Stomach (tissue), 9 donors: ENCODE data around the gene MCL1. TPM values are rescaled to one million over a fixed set of nuclear protein-coding genes. Genes with fewer than 3 reads are reported as not detected.
A peak's percentile ranks its signal among the peaks of the same experiment; 100 is the strongest.

Experiments
- DNase-seq, 2 donors: peaks; one replicate each; pipeline versions ENCODE4 v3.0.0 to v3.0.0-alpha.2; 2013 to 2019
- H3K27ac ChIP-seq, 5 donors: fragments of 200-600 bp in 4 of 5; sonication (generic) in 4 of 5; one replicate each; pipeline ENCODE4 v1.5.1; 2013 to 2019; ENCODE audit warnings: mild to moderate bottlenecking in 1 of 5, moderate library complexity in 1 of 5
- H3K27me3 ChIP-seq, 3 donors: fragments of 200-600 bp; sonication (generic); one replicate each; pipeline ENCODE4 v1.5.1; 2017 to 2019; ENCODE audit warnings: mixed run types in 1 of 3
- H3K36me3 ChIP-seq, 4 donors: fragments of 200-600 bp; sonication (generic); 1 replicate in 3 of 4; 2 replicates in 1 of 4; pipeline ENCODE4 v1.5.1; 2016 to 2019
- H3K4me1 ChIP-seq, 4 donors: fragments of 200-600 bp; sonication (generic); one replicate each; pipeline ENCODE4 v1.5.1; 2016 to 2019
- H3K4me3 ChIP-seq, 4 donors: fragments of 200-600 bp; sonication (generic) in 3 of 4; one replicate each; pipeline ENCODE4 v1.5.1; 2016 to 2019; ENCODE audit warnings: mild to moderate bottlenecking in 1 of 4
- H3K9me3 ChIP-seq, 4 donors: fragments of 200-600 bp; sonication (generic); one replicate each; pipeline ENCODE4 v1.5.1; 2016 to 2019
- CTCF ChIP-seq, 7 experiments: fragments of 450-650 bp in 4 of 7; fragments of 200-600 bp in 3 of 7; sonication (generic) in 3 of 7; IDR thresholded peaks; one replicate each; pipeline ENCODE4 v1.5.1; 2016 to 2019; ENCODE audit warnings: antibody characterized with exemption in 7 of 7, control low read depth in 2 of 7, mild to moderate bottlenecking in 1 of 7
- EP300 ChIP-seq: sonication (generic); formaldehyde crosslinking; IDR thresholded peaks from one replicate; pipeline ENCODE4 v1.6.1; 2017; ENCODE audit warnings: antibody characterized with exemption
- POLR2A ChIP-seq, 4 donors: fragments of 450-650 bp; IDR thresholded peaks; one replicate each; pipeline ENCODE4 v1.6.1; 2016; ENCODE audit warnings: antibody characterized with exemption in 4 of 4, control low read depth in 2 of 4, mild to moderate bottlenecking in 1 of 4, moderate library complexity in 1 of 4
- POLR2AphosphoS5 ChIP-seq, 3 donors: sonication (generic); formaldehyde crosslinking; IDR thresholded peaks; one replicate each; pipeline ENCODE4 v1.6.1; 2016; ENCODE audit warnings: antibody characterized with exemption in 3 of 3
- WGBS, 5 donors: extraction: QIAGEN DNeasy Blood & Tissue Kit in 3 of 5; methylation state at CpG; one replicate each; pipeline versions ENCODE4 v1.1.5 to v1.1.7; 2013 to 2018; 5-methylcytosine and 5-hydroxymethylcytosine counted together
- intact Hi-C: fragments of 100-400 bp; cut with DNase I; formaldehyde crosslinking; loops from one replicate; pipeline ENCODE4 v1.15.1; 2023; ENCODE audit warnings: low total_unique reads
- polyA plus RNA-seq, 3 donors: library from polyadenylated mRNA; stranded (reverse); fragments of 200-250 nt; gene quantifications; one replicate each; pipeline ENCODE4 v1.2.3, GENCODE V29; 2013
- total RNA-seq, 5 donors: library from RNA; depleted of rRNA; stranded (reverse); fragments of >200 nt; gene quantifications; one replicate each; pipeline versions ENCODE4 v1.1.0 to v1.2.3, GENCODE V29; 2014 to 2016
- donor health status: healthy with polysubstance abuse.
- donor health status: Bipolar disorder and iron deficiency.
- donor health status: healthy.

MCL1 gene
- total and polyA plus RNA-seq, 8 donors, result 77.7 to 330 (median 121) TPM

DNA sequence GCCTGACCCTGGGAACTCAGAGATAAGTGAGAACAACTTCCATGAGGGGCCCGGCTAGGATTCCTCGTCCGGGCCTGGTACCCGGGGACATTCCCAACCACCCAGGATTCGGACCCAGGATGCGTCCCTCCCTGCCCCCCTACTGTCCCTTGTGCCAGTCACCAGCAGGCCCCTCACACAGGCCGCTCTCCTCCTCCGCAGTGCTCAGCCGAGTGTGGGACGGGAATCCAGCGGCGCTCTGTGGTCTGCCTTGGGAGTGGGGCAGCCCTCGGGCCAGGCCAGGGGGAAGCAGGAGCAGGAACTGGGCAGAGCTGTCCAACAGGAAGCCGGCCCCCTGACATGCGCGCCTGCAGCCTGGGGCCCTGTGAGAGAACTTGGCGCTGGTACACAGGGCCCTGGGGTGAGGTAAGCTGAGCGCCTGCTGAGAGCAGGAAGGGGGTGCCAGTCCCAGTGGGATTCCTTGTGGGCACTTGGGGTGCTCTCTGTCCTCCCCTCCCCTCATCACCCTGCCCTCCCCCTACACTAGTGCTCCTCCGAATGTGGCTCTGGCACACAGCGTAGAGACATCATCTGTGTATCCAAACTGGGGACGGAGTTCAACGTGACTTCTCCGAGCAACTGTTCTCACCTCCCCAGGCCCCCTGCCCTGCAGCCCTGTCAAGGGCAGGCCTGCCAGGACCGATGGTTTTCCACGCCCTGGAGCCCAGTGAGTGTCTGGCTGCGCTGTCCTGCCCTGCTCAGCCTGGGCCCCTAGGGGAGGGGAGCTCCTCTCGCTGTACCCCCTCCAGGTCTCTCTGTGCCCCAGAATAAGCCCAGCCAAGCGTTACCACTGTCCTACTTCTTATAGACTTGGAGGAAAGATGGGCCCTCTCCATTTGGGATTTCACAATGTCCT is 20.4 kb downstream of the MCL1 start:
- Histone ChIP-seq H3K9me3 (no peaks in the 10 kb centered on the region), H3K27ac (peak overlapping the region in 4 of 5 donors; percentile 97 to 100 (median 100)), H3K4me1 (peaks cover 42 to 79% (median 60%) of the 10 kb centered on the region in 4 donors), H3K27me3 (no peaks in the 10 kb centered on the region), H3K4me3 (peak overlapping the region; percentile 3 to 45 (median 16)), H3K36me3 (peaks cover 0 to 50% (median 35%) of the 10 kb centered on the region in 4 donors)
- intact Hi-C loops, result loop anchor here (10.0 kb wide), 1 partner anchor 66 kb away; the partner anchor contains the start of gene ENSA
- DNase-seq, result peak in 1 of 2 donors; percentile 67
- 71 to 77% (median 73%) methylated on average over 10 to 28 of the region's 28 CpGs for WGBS, 5 donors
- TF ChIP-seq EP300 (no peak), POLR2A (IDR thresholded peaks at IDR 0.05) (no peak), POLR2AphosphoS5 (IDR thresholded peaks at IDR 0.05) (no peak), CTCF (IDR thresholded peaks at IDR 0.05) (no peak)

DNA sequence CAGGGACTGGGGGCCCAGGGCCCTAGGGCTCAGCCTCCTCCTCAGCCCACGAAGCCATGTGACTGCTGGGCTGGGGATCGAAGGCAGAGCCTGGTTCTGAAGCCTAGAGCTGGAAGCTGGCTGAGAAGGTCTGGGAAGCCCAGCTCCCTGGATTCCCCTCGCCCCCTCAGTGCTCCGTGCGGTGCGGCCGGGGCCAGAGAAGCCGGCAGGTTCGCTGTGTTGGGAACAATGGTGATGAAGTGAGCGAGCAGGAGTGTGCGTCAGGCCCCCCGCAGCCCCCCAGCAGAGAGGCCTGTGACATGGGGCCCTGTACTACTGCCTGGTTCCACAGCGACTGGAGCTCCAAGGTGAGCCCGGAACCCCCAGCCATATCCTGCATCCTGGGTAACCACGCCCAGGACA is 21.1 kb downstream of the MCL1 start:
- no peak for TF ChIP-seq POLR2A (IDR thresholded peaks at IDR 0.05)
- TF ChIP-seq EP300, result no peak
- TF ChIP-seq POLR2AphosphoS5 (IDR thresholded peaks at IDR 0.05), result no peak
- TF ChIP-seq CTCF (IDR thresholded peaks at IDR 0.05), result no peak
- no peaks in the 10 kb centered on the region for H3K9me3 ChIP-seq
- H3K36me3 ChIP-seq, result peaks cover 0 to 54% (median 35%) of the 10 kb centered on the region in 4 donors
- WGBS, 5 donors, result 78 to 81% (median 78%) methylated on average over 13 to 15 of the region's 15 CpGs
- H3K27ac ChIP-seq, result peak overlapping the region in 4 of 5 donors; percentile 97 to 100 (median 100)
- peaks cover 35 to 79% (median 58%) of the 10 kb centered on the region in 4 donors for H3K4me1 ChIP-seq
- no peak for DNase-seq
- H3K4me3 ChIP-seq, result peak overlapping the region in 3 of 4 donors; percentile 3 to 20 (median 11)
- intact Hi-C loops, result loop anchor here (10.0 kb wide), 1 partner anchor 66 kb away; the partner anchor contains the start of gene ENSA
- no peaks in the 10 kb centered on the region for H3K27me3 ChIP-seq

DNA sequence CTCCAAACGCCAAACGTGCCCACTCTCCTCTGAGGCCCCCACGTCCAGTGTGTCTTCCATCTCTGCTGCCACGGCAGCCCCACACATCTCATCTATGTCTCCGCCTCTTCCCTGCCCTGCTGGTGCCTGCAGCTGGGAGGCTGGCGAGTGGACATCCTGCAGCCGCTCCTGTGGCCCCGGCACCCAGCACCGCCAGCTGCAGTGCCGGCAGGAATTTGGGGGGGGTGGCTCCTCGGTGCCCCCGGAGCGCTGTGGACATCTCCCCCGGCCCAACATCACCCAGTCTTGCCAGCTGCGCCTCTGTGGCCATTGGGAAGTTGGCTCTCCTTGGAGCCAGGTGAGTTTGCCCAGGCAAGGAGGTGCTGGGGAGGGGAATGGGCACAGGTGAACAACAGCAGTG is 21.6 kb downstream of the MCL1 start:
- TF ChIP-seq POLR2A (IDR thresholded peaks at IDR 0.05), result no peak
- TF ChIP-seq EP300, result no peak
- no peak for TF ChIP-seq CTCF (IDR thresholded peaks at IDR 0.05)
- TF ChIP-seq POLR2AphosphoS5 (IDR thresholded peaks at IDR 0.05), result no peak
- 78 to 86% (median 79%) methylated on average over 14 to 15 of the region's 15 CpGs for WGBS, 5 donors
- H3K27me3 ChIP-seq, result no peaks in the 10 kb centered on the region
- intact Hi-C loops, result loop anchor here (10.0 kb wide), 1 partner anchor 67 kb away; the partner anchor contains the start of gene ENSA
- no peak for DNase-seq
- no peaks in the 10 kb centered on the region for H3K9me3 ChIP-seq
- peaks cover 0 to 54% (median 35%) of the 10 kb centered on the region in 4 donors for H3K36me3 ChIP-seq
- H3K27ac ChIP-seq, result peak overlapping the region in 3 of 5 donors; percentile 100
- H3K4me3 ChIP-seq, result no peak overlapping the region
- H3K4me1 ChIP-seq, result peaks cover 35 to 79% (median 58%) of the 10 kb centered on the region in 4 donors

GRCh38 chr1:150557065-150557600 is 22.3 kb downstream of the MCL1 start:
- peak overlapping the region in 1 of 5 donors; percentile 29 for H3K27ac ChIP-seq
- H3K4me1 ChIP-seq, result peaks cover 35 to 79% (median 57%) of the 10 kb centered on the region in 4 donors
- intact Hi-C loops, result loop anchor here (10.0 kb wide), 1 partner anchor 68 kb away; the partner anchor contains the start of gene ENSA
- H3K4me3 ChIP-seq, result no peak overlapping the region
- H3K36me3 ChIP-seq, result peaks cover 0 to 54% (median 35%) of the 10 kb centered on the region in 4 donors
- no peaks in the 10 kb centered on the region for H3K27me3 ChIP-seq
- no peak for DNase-seq
- TF ChIP-seq POLR2A (IDR thresholded peaks at IDR 0.05) (no peak), EP300 (no peak), CTCF (IDR thresholded peaks at IDR 0.05) (no peak), POLR2AphosphoS5 (IDR thresholded peaks at IDR 0.05) (no peak)
- 88 to 93% (median 93%) methylated on average over 19 to 26 of the region's 26 CpGs for WGBS, 5 donors
- no peaks in the 10 kb centered on the region for H3K9me3 ChIP-seq
